GM06990 (cell line): ENCODE data around the gene SPC24.
"Not testable (repeated sequence)": the region's sequence is repeated elsewhere in the genome, so short reads cannot be mapped to it uniquely, and the experiment has no call there.

Experiments
- DNase-seq: peaks from one replicate; pipeline ENCODE4 v3.0.0-alpha.2; 2011; ENCODE audit not compliant: insufficient read length; ENCODE audit errors: extremely low read depth
- H3K27me3 ChIP-seq: replicated peaks from 2 replicates; pipeline ENCODE4 v1.6.0; 2011; ENCODE audit warnings: low read length; ENCODE audit not compliant: control insufficient read depth, insufficient read depth
- H3K36me3 ChIP-seq: 2 replicates; pipeline ENCODE4 v1.5.1; 2011; ENCODE audit warnings: low read length; ENCODE audit not compliant: control insufficient read depth, insufficient read depth
- H3K4me3 ChIP-seq: replicated peaks from 2 replicates; pipeline ENCODE4 v1.5.1; 2011; ENCODE audit warnings: low read depth, mild to moderate bottlenecking, control low read depth, low read length
- CTCF ChIP-seq: IDR thresholded peaks from 2 replicates; pipeline ENCODE4 v1.5.1; 2011; ENCODE audit warnings: low read length, control low read depth, mild to moderate bottlenecking, inconsistent platforms; ENCODE audit not compliant: insufficient read depth, poor library complexity, severe bottlenecking

Gene SPC24

DNA sequence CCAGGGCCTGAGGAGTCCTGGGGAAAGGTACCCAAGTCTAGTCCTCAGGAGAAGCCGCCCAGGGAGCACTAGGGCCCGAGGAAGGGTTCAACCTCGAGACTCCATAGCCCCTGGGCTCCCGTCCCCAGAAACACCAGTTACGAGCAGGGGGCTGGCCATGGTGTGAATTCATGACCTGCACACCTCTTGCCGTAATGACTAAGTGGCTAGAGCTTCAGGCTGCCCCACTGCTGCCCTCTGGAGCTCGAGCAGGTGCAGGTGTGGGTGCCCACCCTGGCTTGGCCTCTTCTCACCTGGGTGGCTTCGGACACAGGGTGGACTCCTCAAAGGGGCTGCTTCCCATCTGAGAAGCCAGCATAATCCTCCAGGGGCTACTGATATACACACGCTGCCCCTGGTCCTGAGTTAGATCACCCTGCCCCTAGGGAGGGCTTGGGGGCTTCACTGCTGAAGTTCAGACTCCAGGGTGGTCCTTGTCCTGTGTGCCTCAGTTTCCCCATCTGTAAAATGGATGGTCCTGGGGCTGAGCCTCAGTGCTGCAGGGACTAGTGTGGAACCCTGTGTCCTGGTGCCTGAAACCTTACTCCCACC is 13.6 kb downstream of the SPC24 start:
- TF ChIP-seq CTCF, result no peak
- no peak overlapping the region for H3K4me3 ChIP-seq
- peaks cover 2% of the 10 kb centered on the region; the same call in 1 of the 2 replicates for H3K36me3 ChIP-seq
- H3K27me3 ChIP-seq, result no peaks in the 10 kb centered on the region
- DNase-seq, result no peak

DNA sequence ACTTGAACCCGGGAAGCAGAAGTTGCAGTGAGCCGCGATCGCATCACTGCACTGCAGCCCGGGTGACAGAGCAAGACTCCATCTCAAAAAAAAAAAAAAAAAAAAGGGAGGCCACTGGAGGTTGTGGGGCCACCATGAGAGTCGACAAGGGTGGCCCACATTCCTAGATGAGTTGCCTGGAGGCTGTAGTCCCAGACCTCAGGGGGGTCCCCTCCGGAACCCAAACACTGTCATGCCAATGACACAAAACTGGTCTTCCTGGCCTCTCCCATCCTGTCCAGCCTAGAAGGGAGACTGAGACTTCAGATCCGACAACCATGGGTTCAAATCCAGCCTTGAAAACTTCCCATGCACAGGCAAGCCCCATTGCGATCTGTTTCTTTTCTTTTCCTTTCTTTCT is 14.7 kb downstream of the SPC24 start:
- no peaks in the 10 kb centered on the region; the same call in 1 of the 2 replicates for H3K36me3 ChIP-seq
- H3K27me3 ChIP-seq, result no peaks in the 10 kb centered on the region
- TF ChIP-seq CTCF, result no peak
- DNase-seq, result no peak
- H3K4me3 ChIP-seq, result no peak overlapping the region

DNA sequence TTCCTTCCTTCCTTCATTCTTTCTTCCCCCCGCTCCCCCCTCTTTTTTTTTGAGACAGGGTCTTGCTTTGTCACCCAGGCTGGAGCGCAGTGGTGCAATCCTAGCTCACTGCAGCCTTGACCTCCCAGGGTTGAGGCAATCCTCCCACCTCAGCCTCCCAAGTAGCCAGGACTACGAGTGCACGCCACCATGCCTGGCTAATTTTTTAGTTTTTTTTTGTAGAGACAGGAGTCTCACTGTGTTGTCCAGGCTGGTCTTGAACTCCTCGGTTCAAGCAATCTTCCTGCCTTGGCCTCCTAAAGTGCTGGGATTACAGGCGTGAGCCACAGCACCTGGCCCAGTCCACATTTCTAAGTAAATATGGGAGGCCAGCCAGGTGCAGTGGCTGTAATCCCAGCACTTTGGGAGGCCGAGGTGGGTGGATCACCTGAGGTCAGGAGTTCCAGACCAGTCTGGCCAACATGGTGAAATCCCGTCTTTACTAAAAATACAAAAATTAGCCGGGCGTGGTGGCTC is 15.5 kb downstream of the SPC24 start:
- not testable (repeated sequence) for H3K4me3 ChIP-seq, H3K36me3 ChIP-seq, H3K27me3 ChIP-seq, DNase-seq

DNA sequence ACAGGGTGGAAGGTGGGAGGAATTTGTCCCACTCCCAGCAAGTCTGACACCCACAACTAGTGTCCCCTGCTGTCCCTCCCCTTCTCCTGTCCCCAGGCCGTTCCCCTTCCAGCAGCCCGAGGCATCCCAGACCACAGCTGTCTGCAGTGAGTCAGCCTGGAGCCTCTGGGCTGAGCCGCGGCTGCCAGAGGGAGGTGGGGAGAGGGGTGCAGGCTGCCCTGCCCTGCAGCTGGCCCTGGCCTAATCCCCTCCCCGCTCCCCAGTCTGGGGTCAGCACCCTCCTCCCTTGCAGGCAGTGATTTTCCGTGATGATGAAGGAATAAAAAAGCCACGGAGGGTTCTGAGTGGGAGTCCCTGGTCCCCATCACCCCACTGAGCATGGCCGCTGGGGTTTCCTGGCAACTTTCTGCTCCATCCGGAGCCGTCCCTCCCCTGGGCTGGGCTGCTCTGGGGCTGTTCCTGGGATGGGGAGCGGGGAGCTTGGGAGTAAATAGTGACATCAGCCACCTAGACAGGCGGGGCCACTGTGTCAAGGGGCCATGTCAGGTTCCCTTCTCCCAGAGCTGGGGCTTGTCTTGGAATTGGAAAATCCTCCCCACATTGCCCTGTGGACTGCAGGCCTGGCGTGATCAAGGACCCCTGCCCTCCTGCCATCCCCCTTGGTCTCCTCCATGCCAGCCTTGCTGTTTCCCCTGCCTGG is 16.8 kb downstream of the SPC24 start:
- DNase-seq, result no peak
- Histone ChIP-seq H3K36me3 (no peaks in the 10 kb centered on the region; the same call in 1 of the 2 replicates), H3K27me3 (no peaks in the 10 kb centered on the region), H3K4me3 (no peak overlapping the region)
- TF ChIP-seq CTCF, result no peak

- no peak for DNase-seq
- peak; percentile 75 for TF ChIP-seq CTCF
- Histone ChIP-seq H3K27me3 (no peaks in the 10 kb centered on the region), H3K36me3 (no peaks in the 10 kb centered on the region; the same call in none of the 2 replicates), H3K4me3 (peak overlapping the region; percentile 55)
Observed at GRCh38 chr19:11137542-11138384, 17.8 kb downstream of the SPC24 start.
